ENCODE data around the gene CDH16. TPM values are rescaled to one million over a fixed set of nuclear protein-coding genes. Genes with fewer than 3 reads are reported as not detected.

CDH16 gene
- polyA plus RNA-seq, 3 donors, result 228 to 269 (median 251) TPM

- no peak for DNase-seq (ENCODE audit: low read depth in 3 of 3, low spot score in 2 of 3)
Measured at GRCh38 chr16:66928702-66929388, 10.2 kb upstream of the CDH16 start.

DNA sequence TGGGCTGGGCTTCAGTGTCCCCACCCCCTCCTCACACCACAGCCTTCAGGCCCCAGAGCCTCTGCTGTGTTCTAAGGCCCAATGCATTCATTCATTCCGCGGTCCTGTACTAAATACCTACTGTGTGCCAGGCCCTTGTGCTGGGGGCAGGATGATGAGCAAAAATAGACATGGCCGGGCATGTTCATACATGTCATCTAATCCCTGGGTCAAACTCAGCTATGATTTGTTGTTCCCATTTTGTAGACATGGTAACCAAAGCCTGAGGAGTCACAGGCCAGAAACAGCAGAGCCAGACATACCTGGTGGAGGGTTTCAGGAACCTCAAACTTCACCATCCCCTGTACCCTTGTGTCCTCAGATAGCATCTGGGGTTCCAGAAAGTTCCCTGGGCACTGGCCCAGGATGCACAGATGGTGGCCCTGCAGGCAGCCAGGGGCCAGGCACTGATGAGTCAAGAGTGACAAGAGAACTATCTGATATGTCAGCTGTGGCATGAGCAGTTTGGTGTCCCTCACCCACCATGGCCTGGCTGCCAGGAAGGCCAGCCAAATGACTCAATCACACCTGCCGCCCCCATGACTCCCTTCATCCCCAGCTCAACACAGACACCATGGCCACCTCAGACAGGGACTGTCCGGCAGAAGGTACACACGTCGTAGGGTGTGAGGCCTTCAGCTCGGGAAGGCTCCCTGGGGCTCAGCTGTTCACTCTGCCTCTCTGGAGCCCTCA lies 9.4 kb upstream of the CDH16 start:
- DNase-seq (ENCODE audit: low read depth in 3 of 3, low spot score in 2 of 3), result no peak

DNA sequence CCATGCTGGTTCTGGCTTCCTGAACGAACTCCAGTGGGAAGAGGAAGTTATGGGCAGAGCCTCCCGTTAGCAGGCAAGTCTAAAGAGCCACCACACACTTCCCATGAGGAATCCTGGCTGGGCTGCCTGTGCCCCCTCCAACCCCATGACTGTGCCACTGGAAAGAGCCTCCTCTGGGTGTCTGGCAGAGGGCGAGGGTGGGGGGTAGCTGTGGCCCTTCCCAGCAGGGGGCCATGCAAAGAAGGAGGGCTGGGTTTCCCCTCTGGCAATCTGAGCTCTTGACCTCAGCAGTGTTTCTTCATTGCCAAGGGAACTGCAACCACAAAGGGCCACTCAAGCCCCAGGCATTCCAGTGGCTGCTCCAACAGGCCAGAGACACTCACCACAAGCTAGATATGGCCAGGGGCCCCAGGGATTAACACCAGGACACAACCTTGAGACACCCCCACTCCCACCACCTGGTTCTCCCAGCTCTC lies 8.3 kb upstream of the CDH16 start:
- no peak for DNase-seq (ENCODE audit: low read depth in 3 of 3, low spot score in 2 of 3)

- no peak for DNase-seq (ENCODE audit: low read depth in 3 of 3, low spot score in 2 of 3)
Measured at GRCh38 chr16:66926171-66926947, 7.7 kb upstream of the CDH16 start.

DNA sequence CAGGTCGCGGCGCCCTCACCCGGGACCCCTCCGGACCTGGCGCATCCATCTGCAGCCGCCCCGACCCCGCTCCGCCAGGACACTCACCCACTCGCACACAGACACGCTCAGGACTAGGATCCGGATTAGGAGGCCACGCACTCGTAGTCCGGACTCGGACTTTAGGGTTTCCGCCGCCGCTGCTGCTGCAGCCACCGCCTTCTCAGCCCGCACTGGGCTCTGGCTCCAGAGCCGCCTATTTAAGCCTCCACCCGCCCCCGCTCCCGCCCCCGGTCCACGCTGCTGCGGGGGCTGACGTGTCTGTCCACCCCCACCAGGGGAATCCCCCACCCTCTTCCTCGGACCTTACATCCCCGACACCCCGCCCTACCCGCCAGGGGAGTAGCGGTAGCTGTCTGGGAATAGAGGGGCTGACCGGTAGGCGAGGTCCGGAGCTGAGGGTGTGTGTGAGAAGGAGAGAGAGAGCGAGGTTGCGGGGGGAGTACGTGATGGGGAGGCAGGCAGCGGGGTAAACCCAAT lies 6.7 kb upstream of the CDH16 start, which contains the start of gene RRAD:
RRAD (minus strand) TSS at position 214 of the 519 bp plus-strand sequence. CDS start 356 bp downstream, outside the sequence.
- DNase-seq (ENCODE audit: low read depth in 3 of 3, low spot score in 2 of 3), result no peak

- no peak for DNase-seq (ENCODE audit: low read depth in 3 of 3, low spot score in 2 of 3)
Measured at GRCh38 chr16:66924527-66925321, 6.0 kb upstream of the CDH16 start.

GRCh38 chr16:66923866-66924265 lies 5.2 kb upstream of the CDH16 start:
- no peak for DNase-seq (ENCODE audit: low read depth in 3 of 3, low spot score in 2 of 3)

GRCh38 chr16:66923247-66923731 lies 4.6 kb upstream of the CDH16 start:
- no peak for DNase-seq (ENCODE audit: low read depth in 3 of 3, low spot score in 2 of 3)

DNA sequence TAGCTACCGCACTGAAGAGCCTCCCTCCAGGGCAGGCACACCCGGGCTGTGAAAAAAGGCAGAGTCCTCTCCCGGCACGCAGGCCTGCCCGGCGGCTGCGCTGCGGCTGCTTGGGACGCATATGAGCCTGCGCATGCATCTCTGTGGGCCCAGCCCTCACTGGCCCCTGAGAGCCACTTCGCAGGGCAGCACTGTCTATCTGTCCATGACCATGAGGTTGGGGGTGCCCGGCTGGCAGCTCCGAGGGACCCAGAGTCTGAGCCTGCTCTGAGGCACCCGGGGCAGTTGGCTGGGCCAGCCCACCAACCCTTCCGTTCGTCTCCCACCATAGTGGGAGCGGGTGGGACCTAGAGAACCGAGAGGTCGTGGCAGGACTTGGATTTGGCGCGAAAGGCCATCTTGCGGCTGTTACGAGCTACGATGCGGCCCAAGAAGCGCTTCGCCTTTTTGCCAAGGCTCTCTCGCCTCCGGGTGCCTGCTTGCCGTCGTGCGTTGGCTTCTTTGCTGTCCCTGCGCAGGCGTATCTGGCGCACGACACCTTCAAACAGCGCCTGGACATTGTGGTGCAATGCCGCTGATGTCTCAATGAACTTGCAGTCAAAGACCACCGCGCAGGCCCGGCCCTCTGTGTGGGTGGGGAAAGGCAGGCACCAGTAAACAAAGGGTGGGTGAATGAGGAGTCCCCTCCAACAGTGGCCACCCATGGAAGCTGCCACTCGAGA lies 3.2 kb upstream of the CDH16 start:
- DNase-seq (ENCODE audit: low read depth in 3 of 3, low spot score in 2 of 3), result no peak

- DNase-seq (ENCODE audit: low read depth in 3 of 3, low spot score in 2 of 3), result no peak
Measured at GRCh38 chr16:66920924-66921680, 2.4 kb upstream of the CDH16 start.

- no peak for DNase-seq (ENCODE audit: low read depth in 3 of 3, low spot score in 2 of 3)
Measured at GRCh38 chr16:66920299-66920590, 1.6 kb upstream of the CDH16 start.

DNA sequence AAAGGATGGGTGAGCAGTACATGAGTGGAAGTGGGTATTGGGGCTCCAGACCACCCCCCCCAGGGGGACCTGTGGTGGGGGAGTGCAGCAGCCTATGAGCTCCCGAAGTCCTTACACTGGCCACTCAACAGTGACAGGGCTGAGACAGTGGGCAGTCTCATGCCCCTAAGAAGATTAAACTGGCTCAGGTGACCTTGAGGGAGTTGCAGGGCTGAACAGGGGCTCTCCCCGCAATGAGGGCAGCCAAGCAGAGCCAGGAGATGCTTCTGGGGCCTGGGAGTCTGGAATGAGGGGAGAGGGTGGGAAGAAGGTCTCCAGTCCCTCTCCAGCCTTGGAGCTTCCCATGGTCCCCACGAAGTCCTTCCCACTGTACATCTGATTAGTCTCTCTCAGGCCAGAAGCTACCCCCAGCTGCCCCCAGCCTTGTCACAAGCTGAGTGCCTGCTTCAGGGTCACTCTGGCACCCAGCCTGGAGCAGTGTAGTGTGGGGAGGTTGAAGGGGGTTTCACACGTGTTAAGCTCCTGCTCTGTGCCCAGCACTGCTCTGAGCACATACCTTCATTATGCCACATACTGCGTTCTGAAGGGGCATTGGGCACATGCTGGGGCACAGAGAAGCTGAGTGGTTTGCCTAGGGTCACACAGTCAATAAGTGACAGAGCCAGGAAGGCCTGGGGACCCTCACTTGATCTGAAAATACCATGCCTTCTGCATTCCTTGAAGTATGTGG lies 1.0 kb upstream of the CDH16 start:
- no peak for DNase-seq (ENCODE audit: low read depth in 3 of 3, low spot score in 2 of 3)

- no peak for DNase-seq (ENCODE audit: low read depth in 3 of 3, low spot score in 2 of 3)
Measured at GRCh38 chr16:66918355-66918754, 330 bp downstream of the CDH16 start.

DNA sequence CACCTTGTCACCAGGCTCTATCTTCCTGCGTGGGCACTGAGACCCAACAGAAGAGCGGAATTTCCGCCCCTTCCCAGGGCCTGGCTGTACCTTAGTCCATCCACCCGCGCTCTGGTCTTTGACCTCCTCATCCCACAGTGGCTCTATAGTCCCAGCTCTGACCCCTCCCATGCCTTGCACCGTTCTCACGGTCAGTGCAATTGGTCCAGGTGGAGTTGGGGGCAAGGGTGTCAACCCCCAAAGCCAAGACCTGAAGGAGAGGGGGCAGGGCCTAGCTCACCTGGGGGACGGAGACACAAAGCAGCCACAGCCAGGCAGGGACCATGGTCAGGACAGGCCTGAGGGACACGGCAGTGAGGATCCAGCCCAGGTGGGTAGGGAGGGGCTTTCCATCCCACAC lies 944 bp downstream of the CDH16 start:
- DNase-seq (ENCODE audit: low read depth in 3 of 3, low spot score in 2 of 3), result no peak

- no peak for DNase-seq (ENCODE audit: low read depth in 3 of 3, low spot score in 2 of 3)
Measured at GRCh38 chr16:66916518-66916917, 2.2 kb downstream of the CDH16 start.

- DNase-seq (ENCODE audit: low read depth in 3 of 3, low spot score in 2 of 3), result no peak
Measured at GRCh38 chr16:66915041-66915440, 3.6 kb downstream of the CDH16 start.

- DNase-seq (ENCODE audit: low read depth in 3 of 3, low spot score in 2 of 3), result no peak
Measured at GRCh38 chr16:66914541-66914940, 4.1 kb downstream of the CDH16 start.

DNA sequence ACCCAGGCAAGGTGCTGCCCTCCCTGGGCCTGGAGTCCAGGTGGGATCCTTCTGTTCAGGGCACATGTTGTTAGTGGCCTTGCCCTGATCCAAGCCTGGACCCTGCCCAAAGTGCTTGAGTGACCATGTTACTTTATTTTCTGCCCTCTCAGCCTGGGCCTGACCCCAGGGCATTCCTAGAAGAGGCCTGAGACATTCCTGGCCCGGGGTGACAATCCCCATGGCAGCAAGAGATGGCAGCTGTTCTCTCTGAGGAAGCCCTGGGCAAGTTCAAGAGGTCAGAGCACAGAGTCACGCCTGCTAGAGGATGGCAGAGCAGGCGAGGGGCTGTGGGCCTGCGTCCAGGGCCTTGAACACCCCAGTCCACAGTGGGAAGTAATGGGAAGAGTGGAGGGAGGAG lies 5.0 kb downstream of the CDH16 start:
- no peak for DNase-seq (ENCODE audit: low read depth in 3 of 3, low spot score in 2 of 3)

All from right renal cortex interstitium (tissue), 3 donors.